Panc1 (cell line): ENCODE results near the gene ZDHHC19. TPM values are rescaled to one million over a fixed set of nuclear protein-coding genes. Genes with fewer than 3 reads are reported as not detected.

Source experiments
- ATAC-seq: fragments of 200-7000 bp; cut with Tn5 transposase; 2 replicates; pipeline ENCODE4 v1.9.1; 2020; ENCODE audit warnings: mild to moderate bottlenecking, moderate library complexity
- BruUV-seq: library from RNA; stranded (reverse); fragments of 400-500 nt; replicated peaks from 2 replicates; lab custom pipeline; 2021; lab: Mats Ljungman, UMichigan
- CTCF ChIA-PET: fragments of 300-600 bp; sonication (Branson Sonifier 250); formaldehyde crosslinking; loops from one replicate; lab custom pipeline; 2022; ENCODE audit warnings: antibody characterized with exemption; lab: Charles Lee
- POLR2A ChIA-PET: fragments of 300-600 bp; sonication (Branson Sonifier 250); formaldehyde crosslinking; loops from one replicate; lab custom pipeline; 2022; ENCODE audit warnings: antibody characterized with exemption; lab: Charles Lee
- DNase-seq: peaks from one replicate; pipeline ENCODE4 v3.0.0-alpha.2; 2010; ENCODE audit warnings: low read depth, low spot score
- H3K27ac ChIP-seq: 2 replicates; pipeline ENCODE4 v1.5.1; 2011; ENCODE audit warnings: mild to moderate bottlenecking, low read length, inconsistent platforms
- H3K27me3 ChIP-seq: fragments of 200-500 bp; sonication (Bioruptor generic); 2 replicates; pipeline ENCODE4 v1.6.0; 2014; ENCODE audit warnings: low read length, inconsistent platforms; ENCODE audit not compliant: control insufficient read depth, insufficient read depth
- H3K36me3 ChIP-seq: fragments of 200-500 bp; sonication (Bioruptor generic); 2 replicates; pipeline ENCODE4 v1.5.1; 2014; ENCODE audit warnings: inconsistent platforms, mild to moderate bottlenecking, low read length, moderate library complexity; ENCODE audit not compliant: control insufficient read depth, insufficient read depth
- H3K4me1 ChIP-seq: 2 replicates; pipeline ENCODE4 v1.5.1; 2011; ENCODE audit warnings: inconsistent platforms, mild to moderate bottlenecking, low read length, moderate library complexity; ENCODE audit not compliant: control insufficient read depth, insufficient read depth
- H3K4me3 ChIP-seq, 2 experiments: 2 replicates each; pipeline ENCODE4 v1.5.1; 2011 to 2012; ENCODE audit warnings: low read depth in 2 of 2, low read length in 2 of 2, mild to moderate bottlenecking in 2 of 2, inconsistent platforms in 1 of 2, moderate library complexity in 1 of 2
- H3K9me3 ChIP-seq: fragments of 200-500 bp; sonication (Bioruptor generic); 2 replicates; pipeline ENCODE4 v1.5.1; 2014; ENCODE audit warnings: low read depth, mild to moderate bottlenecking, inconsistent platforms, low read length, moderate library complexity; ENCODE audit not compliant: control insufficient read depth, insufficient read depth
- POLR2AphosphoS5 ChIP-seq: IDR thresholded peaks from 2 replicates; pipeline ENCODE4 v1.6.1; 2012; ENCODE audit warnings: mild to moderate bottlenecking, low read depth, low read length, moderate library complexity
- SIN3A ChIP-seq: IDR thresholded peaks from 2 replicates; pipeline ENCODE4 v1.6.1; 2012; ENCODE audit warnings: low read depth, mild to moderate bottlenecking, low read length, moderate library complexity, borderline replicate concordance; ENCODE audit not compliant: insufficient read depth
- TCF7L2 ChIP-seq: IDR thresholded peaks from 2 replicates; pipeline ENCODE4 v1.6.1; 2011; ENCODE audit warnings: mild to moderate bottlenecking, low read depth, low read length, inconsistent platforms
- in situ Hi-C: cut with HindIII; loops from 2 replicates; pipeline ENCODE4 v1.10.0; 2016; ENCODE audit warnings: low sequenced_read_pairs, low pct_unique_long_range_greater_than_20kb
- intact Hi-C: fragments of 100-400 bp; cut with micrococcal nuclease; formaldehyde crosslinking; loops from one replicate; pipeline ENCODE4 v1.10.0; 2022; ENCODE audit not compliant: unreplicated experiment
- total RNA-seq: library from RNA; stranded (reverse); gene quantifications from one replicate; pipeline ENCODE4 v1.2.1, GENCODE V29; 2021; ENCODE audit not compliant: unreplicated experiment
- TF ChIP-seq, protein P1 (sequence below), 2 experiments: IDR thresholded peaks; 2 replicates each; pipeline ENCODE4 v1.6.1; 2011 to 2012; ENCODE audit warnings: low read depth in 2 of 2, control low read depth in 1 of 2, low read length in 1 of 2, mild to moderate bottlenecking in 1 of 2, moderate library complexity in 1 of 2; ENCODE audit not compliant: insufficient read depth in 1 of 2
- TF ChIP-seq, protein P2 (sequence below): fragments of 450-650 bp; IDR thresholded peaks from 2 replicates; pipeline ENCODE4 v1.5.1; 2017; ENCODE audit warnings: mild to moderate bottlenecking

Gene ZDHHC19
- total RNA-seq, 1 experiment from 2014 or later, result 0.33 TPM

DNA sequence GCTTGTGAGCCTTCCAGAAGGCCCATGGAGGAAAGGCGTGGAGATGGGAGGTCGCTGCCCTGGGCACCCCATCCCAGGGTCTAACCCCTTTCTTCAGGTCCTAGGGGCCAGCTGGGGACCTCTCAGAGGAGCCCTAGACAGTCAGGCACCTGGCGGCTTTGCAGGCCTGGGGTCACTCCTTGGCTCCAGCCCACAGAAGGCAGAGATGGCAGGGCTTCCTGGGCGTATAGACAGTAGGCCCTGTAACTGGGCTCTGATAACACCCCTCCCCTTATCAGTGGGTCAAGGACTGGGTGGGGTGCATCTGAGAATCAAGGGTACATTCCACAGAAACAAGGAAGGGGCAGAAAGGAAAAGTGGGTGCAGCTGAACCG, 16.7 kb downstream of the ZDHHC19 start:
- ChIA-PET CTCF (interaction anchor here (0.7 kb wide), 1 partner anchor 191 kb away, joined by 4 read pairs; no protein-coding TSS in a partner anchor), POLR2A (interaction anchor here (0.6 kb wide), 1 partner anchor 120 kb away, joined by 4 read pairs; no protein-coding TSS in a partner anchor)
- in situ Hi-C loops, result loop anchor here (25.0 kb wide), 1 partner anchor 107 kb away; the partner anchor contains the start of gene TFRC
- no TSS peak for BruUV-seq
- no peak for DNase-seq
- Histone ChIP-seq H3K4me3 (no peak overlapping the region), H3K4me1 (peaks cover 11% of the 10 kb centered on the region; the same call in 1 of the 2 replicates), H3K27me3 (no peaks in the 10 kb centered on the region), H3K36me3 (no peaks in the 10 kb centered on the region), H3K9me3 (no peaks in the 10 kb centered on the region), H3K27ac (no peak overlapping the region; the same call in 1 of the 2 replicates)
- intact Hi-C loops, result no loop called here
- no peak for ATAC-seq
- TF ChIP-seq, protein P1, sequence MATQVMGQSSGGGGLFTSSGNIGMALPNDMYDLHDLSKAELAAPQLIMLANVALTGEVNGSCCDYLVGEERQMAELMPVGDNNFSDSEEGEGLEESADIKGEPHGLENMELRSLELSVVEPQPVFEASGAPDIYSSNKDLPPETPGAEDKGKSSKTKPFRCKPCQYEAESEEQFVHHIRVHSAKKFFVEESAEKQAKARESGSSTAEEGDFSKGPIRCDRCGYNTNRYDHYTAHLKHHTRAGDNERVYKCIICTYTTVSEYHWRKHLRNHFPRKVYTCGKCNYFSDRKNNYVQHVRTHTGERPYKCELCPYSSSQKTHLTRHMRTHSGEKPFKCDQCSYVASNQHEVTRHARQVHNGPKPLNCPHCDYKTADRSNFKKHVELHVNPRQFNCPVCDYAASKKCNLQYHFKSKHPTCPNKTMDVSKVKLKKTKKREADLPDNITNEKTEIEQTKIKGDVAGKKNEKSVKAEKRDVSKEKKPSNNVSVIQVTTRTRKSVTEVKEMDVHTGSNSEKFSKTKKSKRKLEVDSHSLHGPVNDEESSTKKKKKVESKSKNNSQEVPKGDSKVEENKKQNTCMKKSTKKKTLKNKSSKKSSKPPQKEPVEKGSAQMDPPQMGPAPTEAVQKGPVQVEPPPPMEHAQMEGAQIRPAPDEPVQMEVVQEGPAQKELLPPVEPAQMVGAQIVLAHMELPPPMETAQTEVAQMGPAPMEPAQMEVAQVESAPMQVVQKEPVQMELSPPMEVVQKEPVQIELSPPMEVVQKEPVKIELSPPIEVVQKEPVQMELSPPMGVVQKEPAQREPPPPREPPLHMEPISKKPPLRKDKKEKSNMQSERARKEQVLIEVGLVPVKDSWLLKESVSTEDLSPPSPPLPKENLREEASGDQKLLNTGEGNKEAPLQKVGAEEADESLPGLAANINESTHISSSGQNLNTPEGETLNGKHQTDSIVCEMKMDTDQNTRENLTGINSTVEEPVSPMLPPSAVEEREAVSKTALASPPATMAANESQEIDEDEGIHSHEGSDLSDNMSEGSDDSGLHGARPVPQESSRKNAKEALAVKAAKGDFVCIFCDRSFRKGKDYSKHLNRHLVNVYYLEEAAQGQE (IDR thresholded peaks at IDR 0.05; ENCODE audit: insufficient read depth in 1 of 2, low read depth in 2 of 2, low read length in 1 of 2), result no peak
- TF ChIP-seq SIN3A (no peak), TCF7L2 (no peak), POLR2AphosphoS5 (no peak)
- TF ChIP-seq, protein P2, sequence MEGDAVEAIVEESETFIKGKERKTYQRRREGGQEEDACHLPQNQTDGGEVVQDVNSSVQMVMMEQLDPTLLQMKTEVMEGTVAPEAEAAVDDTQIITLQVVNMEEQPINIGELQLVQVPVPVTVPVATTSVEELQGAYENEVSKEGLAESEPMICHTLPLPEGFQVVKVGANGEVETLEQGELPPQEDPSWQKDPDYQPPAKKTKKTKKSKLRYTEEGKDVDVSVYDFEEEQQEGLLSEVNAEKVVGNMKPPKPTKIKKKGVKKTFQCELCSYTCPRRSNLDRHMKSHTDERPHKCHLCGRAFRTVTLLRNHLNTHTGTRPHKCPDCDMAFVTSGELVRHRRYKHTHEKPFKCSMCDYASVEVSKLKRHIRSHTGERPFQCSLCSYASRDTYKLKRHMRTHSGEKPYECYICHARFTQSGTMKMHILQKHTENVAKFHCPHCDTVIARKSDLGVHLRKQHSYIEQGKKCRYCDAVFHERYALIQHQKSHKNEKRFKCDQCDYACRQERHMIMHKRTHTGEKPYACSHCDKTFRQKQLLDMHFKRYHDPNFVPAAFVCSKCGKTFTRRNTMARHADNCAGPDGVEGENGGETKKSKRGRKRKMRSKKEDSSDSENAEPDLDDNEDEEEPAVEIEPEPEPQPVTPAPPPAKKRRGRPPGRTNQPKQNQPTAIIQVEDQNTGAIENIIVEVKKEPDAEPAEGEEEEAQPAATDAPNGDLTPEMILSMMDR, result no peak

DNA sequence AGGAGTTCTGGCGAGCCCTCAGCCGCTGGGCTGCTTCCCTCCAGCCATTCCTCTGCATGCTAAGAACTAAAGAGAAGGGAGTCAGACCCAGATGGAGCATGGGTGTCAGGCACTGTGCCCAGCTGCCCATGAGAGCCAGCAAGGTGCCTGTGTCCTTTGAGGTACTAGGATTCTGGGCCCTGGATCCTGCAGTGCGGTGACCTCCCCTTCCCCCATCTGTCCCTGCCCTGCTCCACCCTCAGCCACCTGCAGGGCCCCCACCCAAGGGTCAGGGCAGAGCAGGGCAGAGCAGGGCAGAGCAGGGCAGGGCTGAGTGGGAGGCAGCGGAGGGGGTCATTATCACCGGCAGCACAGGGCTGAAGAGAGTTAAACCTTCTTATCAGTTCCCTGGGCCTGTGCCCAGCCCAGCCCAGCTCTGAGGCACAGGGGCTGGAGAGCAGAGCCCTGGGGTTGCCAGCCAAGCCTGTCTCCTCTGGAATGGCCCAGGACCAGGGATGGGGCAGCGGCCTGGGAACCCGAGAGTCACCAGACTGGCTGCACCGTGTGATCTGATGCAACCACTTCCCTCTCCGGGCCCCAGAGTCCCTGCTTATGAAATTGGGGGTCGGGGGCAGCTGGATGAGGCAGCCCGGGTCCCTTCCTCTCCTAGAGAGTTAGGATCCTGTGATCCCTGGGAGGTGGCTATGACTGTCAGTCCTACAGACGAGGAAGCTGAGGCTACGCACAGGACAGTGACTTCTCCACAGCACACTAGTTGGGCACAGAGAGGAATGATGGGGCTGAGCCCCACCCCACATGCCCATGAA, 17.3 kb downstream of the ZDHHC19 start:
- H3K9me3 ChIP-seq, result no peaks in the 10 kb centered on the region
- DNase-seq, result no peak
- BruUV-seq, result no TSS peak
- peaks cover 11% of the 10 kb centered on the region; the same call in 1 of the 2 replicates for H3K4me1 ChIP-seq
- no peaks in the 10 kb centered on the region for H3K36me3 ChIP-seq
- in situ Hi-C loops, result loop anchor here (25.0 kb wide), 1 partner anchor 107 kb away; the partner anchor contains the start of gene TFRC
- peak; percentile 5; the same call in 1 of the 2 replicates for ATAC-seq
- H3K4me3 ChIP-seq, result no peak overlapping the region
- no peaks in the 10 kb centered on the region for H3K27me3 ChIP-seq
- POLR2A ChIA-PET, result no interaction called here
- TF ChIP-seq POLR2AphosphoS5, result no peak
- TF ChIP-seq SIN3A, result no peak
- no peak for TF ChIP-seq TCF7L2
- TF ChIP-seq, protein P2, result no peak
- peak overlapping the region; percentile 37; the same call in 1 of the 2 replicates for H3K27ac ChIP-seq
- CTCF ChIA-PET, result no interaction called here
- intact Hi-C loops, result no loop called here
